ENCODE measurements around the gene FAM83G. TPM values are rescaled to one million over a fixed set of nuclear protein-coding genes. Genes with fewer than 3 reads are reported as not detected.

The FAM83G gene
- total and polyA plus RNA-seq, 8 donors, result 2.9 to 12.1 (median 3.6) TPM

DNA sequence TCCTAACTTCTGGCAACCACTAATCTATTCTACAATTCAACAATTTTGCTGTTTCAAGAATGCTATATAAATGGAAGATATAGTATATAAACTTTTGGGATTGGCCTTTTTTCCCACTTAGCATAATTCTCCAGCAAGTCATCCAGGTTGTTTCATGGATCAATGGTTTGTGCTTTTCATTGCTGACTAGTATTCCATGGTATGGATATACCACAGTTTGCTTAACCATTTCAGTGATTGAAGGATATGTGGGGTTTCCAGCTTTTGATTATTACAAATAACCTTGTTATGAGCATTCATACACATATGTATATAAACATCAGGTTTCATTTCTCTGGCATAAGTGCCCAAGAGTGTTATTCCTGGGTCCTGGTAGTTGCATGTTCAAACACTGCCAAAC, 2.1 kb upstream of the FAM83G start:
- H3K4me3 ChIP-seq, result no peak overlapping the region
- peaks cover 3 to 32% of the 10 kb centered on the region in 2 donors for H3K4me1 ChIP-seq
- no peak overlapping the region for H3K27ac ChIP-seq
- TF ChIP-seq, protein P1, sequence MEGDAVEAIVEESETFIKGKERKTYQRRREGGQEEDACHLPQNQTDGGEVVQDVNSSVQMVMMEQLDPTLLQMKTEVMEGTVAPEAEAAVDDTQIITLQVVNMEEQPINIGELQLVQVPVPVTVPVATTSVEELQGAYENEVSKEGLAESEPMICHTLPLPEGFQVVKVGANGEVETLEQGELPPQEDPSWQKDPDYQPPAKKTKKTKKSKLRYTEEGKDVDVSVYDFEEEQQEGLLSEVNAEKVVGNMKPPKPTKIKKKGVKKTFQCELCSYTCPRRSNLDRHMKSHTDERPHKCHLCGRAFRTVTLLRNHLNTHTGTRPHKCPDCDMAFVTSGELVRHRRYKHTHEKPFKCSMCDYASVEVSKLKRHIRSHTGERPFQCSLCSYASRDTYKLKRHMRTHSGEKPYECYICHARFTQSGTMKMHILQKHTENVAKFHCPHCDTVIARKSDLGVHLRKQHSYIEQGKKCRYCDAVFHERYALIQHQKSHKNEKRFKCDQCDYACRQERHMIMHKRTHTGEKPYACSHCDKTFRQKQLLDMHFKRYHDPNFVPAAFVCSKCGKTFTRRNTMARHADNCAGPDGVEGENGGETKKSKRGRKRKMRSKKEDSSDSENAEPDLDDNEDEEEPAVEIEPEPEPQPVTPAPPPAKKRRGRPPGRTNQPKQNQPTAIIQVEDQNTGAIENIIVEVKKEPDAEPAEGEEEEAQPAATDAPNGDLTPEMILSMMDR (IDR thresholded peaks at IDR 0.05), result no peak
- H3K9me3 ChIP-seq, result no peaks in the 10 kb centered on the region
- ATAC-seq (no peak), DNase-seq (no peak)
- H3K27me3 ChIP-seq, result peaks cover 0 to 28% of the 10 kb centered on the region in 2 donors
- H3K36me3 ChIP-seq, result no peaks in the 10 kb centered on the region
- intact Hi-C loops (cut with DNase I), result no loop called here

DNA sequence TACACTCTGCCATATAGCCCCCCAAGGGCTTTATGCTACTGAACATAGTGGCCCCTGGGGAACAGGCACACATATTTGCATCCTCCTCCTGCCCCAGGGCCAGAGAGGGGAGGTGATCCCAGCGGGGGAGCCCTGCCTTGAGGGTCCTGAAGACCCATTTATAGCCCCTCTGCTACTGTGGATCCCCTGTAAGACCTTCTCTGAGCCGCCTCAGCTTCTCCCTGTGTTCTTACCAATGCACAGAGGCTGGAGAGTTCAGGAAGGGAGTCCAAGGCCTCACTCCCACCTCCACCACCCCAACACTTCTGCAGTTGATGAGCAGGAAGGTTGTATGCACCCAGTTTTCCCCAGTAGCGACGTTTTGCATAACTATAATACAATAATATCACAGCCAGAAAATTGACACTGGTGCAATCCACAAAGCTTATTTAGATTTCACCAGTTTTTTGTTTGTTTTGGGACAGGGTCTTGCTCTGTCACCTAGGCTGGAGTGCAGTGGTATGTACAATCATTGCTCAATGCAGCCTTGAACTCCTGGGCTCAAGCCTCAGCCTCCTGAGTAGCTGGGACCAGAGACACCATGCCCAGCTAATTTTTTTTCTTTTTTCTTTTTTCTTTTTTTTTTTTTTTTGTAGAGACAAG, 1.3 kb upstream of the FAM83G start:
- Histone ChIP-seq H3K4me1 (peaks cover 3 to 32% of the 10 kb centered on the region in 2 donors), H3K4me3 (no peak overlapping the region), H3K27me3 (peaks cover 0 to 28% of the 10 kb centered on the region in 2 donors), H3K27ac (no peak overlapping the region), H3K9me3 (no peaks in the 10 kb centered on the region), H3K36me3 (no peaks in the 10 kb centered on the region)
- intact Hi-C loops (cut with DNase I), result no loop called here
- ATAC-seq, result no peak
- peak in 1 of 4 donors; percentile 23 for DNase-seq
- TF ChIP-seq, protein P1 (IDR thresholded peaks at IDR 0.05), result no peak

GRCh38 chr17:19005137-19005773, 691 bp upstream of the FAM83G start:
- Histone ChIP-seq H3K9me3 (no peaks in the 10 kb centered on the region), H3K4me3 (peak overlapping the region in 1 of 2 donors; percentile 60), H3K4me1 (peaks cover 3 to 32% of the 10 kb centered on the region in 2 donors), H3K27ac (peak overlapping the region in 1 of 2 donors; percentile 75), H3K27me3 (peaks cover 0 to 28% of the 10 kb centered on the region in 2 donors), H3K36me3 (peaks cover 0 to 3% of the 10 kb centered on the region in 2 donors)
- TF ChIP-seq, protein P1 (IDR thresholded peaks at IDR 0.05), result no peak
- intact Hi-C loops (cut with DNase I), result no loop called here
- ATAC-seq (peak; percentile 5), DNase-seq (peak in 1 of 4 donors; percentile 64)

DNA sequence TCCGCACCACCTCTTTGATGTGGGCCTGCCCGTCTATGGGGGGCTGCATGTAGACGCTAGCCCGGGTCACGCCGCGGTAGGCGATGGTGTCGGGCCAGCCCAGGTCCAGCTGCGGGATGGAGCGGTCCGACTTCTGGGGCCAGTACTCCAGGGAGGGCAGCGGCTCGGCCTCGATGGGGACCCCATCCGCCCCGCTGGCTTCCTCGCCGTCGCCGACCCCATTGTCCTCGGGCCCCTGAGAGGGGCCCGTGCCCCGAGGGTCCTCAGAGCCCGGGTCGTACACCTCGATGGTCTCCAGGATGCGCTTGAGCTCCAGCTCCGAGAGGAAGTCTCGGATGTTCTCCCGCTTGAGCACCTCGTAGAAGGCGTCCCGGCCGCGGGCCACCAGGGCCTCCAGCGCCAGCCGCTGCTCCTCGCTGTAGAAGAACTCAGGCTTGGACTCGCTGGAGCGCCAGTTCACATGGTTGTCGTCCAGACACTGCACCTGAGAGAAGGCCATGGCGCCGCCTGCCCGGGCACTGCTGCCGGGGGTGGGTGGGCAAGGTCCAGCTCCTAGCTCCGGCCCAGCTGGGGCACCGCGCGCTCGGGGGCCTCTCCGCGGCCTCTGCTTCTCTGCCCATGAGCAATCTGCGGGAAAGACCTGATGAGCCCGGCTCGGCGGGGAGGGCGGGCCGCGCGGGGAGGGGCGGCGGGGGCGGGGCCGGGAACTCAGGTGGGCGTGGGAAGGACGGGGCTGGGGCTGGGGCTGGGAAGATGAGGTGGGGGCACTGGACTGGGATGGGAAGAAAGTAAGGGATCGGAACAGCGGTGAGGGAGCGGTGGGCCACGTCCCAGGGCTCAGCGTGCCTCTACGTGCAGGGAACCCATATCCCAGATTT, 782 bp downstream of the FAM83G start:
- intact Hi-C loops (cut with DNase I), result no loop called here
- no peaks in the 10 kb centered on the region for H3K9me3 ChIP-seq
- peak overlapping the region in 1 of 2 donors; percentile 65 for H3K27ac ChIP-seq
- TF ChIP-seq, protein P1 (IDR thresholded peaks at IDR 0.05), result no peak
- peaks cover 0 to 8% of the 10 kb centered on the region in 2 donors for H3K36me3 ChIP-seq
- peaks cover 3 to 32% of the 10 kb centered on the region in 2 donors for H3K4me1 ChIP-seq
- H3K4me3 ChIP-seq, result peak overlapping the region; percentile 48 to 60
- DNase-seq, result peak in 2 of 4 donors; percentile 34 to 83
- peaks cover 0 to 28% of the 10 kb centered on the region in 2 donors for H3K27me3 ChIP-seq
- peak; percentile 69 for ATAC-seq

All from left lung (tissue), 10 donors.